Fibroblast of gingiva (primary cell): ENCODE results near the gene GEMIN8.

Experiments
- DNase-seq: peaks from one replicate; pipeline ENCODE4 v3.0.0-alpha.2; 2011; ENCODE audit warnings: low read depth

GEMIN8 gene, protein sequence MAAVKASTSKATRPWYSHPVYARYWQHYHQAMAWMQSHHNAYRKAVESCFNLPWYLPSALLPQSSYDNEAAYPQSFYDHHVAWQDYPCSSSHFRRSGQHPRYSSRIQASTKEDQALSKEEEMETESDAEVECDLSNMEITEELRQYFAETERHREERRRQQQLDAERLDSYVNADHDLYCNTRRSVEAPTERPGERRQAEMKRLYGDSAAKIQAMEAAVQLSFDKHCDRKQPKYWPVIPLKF

DNA sequence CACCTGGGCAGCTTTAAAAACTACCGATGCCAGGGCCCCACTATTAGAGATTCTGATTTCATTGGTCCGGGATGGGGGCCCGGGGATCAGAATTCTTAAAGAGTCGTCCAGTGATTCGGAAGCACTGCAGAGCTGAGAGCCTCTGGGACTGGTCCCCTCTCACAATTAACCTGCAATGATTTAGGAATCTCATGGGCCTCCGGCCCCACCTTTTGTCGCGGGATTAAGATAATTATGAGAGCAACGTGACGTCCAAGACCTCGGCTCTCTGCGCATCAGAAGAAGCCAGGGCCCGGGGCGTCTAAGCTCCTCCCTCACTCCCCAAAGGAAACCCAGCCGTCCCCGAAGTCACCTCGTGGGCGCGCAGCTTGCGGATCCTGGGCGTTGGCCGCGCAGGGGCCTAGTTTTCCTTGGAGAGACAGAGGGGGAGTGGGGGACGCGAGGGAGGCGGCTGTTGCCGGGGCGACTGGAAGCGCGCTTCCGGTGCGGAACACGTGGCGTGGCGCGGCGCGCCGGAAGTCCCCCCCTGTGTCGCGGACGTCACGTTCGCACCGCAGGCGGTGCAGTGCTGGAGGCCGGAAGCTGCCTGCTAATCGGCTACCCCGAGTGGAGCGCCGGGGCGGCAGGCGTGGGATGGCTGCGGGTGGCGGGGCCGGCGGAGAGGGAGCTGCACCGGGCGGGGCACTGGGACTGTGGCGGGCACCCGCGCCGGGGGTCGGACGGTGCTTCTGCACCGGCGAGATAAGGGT, at the start of gene GEMIN8:
Gene GEMIN8, minus strand, starts transcription at position 468 of the 749 bp plus-strand sequence. CDS start 8,414 bp downstream, outside the sequence.
- DNase-seq: peak; percentile 96

DNA sequence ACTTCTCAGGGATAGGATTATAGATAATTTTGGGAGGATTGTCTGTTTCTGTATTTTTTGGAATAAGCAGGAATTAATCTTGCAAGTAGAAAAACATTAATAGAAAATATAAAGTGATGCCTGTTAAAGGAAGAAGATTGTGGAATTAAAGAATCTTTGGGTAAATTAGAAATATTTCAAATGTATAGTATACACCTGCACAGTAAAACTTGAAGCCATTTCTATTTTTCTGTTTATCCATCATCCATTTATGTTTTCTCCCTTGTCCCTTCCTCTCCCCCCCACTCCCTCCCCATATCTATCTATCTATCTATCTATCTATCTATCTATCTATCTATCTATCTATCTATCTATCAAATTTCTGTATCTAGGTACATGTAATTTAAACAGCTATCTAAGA, 46.9 kb upstream of the GEMIN8 start:
- no peak for DNase-seq

DNA sequence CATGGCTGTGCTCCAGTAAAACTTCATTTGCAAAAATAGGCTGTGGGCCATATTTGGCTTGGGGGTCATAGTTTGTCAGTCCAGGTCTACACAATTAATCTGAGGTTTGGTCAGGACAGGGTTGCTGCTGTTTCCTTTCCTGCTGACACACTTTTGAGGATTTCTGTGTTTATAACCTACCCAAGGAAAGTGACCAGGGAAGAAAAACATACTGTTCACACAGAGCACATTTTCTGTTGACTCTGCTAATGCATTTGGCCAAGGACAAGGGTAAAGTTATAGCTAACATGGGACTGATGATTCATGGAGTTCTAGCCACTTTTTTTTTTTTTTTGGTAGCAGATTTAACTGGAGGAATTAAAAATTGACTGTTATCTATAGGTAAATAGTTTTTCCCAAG, 43.9 kb upstream of the GEMIN8 start:
- no peak for DNase-seq

DNA sequence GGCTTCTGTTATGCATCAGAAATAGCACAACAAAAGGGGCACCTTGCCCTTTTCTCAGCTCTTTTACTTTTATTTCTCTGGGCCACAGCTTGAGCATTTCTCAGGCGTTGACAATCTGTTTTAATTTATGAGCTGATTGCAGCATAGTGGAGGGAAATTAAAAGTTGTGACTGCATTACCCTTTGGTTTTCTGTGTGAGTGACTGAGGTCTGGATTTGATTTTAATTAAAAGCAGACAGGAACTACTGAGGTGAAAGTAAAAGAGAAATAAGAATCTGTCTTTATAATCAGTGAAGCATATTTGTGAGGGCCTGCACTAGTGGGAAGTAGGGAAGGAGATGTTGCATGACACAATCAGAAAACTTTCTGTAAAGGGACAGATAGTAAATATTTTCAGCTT, 43.4 kb upstream of the GEMIN8 start:
- DNase-seq: no peak

DNA sequence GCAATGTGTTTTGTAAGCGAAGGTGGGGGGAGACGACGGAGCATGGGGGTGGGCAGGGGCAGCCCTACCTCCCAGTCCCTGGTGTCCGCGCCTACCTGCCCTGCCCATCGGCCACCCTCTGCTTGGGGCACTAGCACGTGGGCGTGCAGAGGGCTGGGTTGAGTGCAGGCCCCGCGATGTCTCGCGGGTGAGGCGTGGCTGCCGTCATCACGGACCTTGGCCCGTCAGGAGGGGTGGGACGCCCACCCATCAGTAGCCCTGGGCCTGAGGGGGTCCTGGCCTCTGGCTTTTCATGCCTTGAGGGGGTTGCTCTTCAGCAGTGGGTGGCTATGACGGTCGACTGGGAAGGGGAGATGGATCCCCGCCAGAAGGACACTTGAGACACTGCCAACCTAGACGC, 36.1 kb upstream of the GEMIN8 start:
- no peak for DNase-seq

DNA sequence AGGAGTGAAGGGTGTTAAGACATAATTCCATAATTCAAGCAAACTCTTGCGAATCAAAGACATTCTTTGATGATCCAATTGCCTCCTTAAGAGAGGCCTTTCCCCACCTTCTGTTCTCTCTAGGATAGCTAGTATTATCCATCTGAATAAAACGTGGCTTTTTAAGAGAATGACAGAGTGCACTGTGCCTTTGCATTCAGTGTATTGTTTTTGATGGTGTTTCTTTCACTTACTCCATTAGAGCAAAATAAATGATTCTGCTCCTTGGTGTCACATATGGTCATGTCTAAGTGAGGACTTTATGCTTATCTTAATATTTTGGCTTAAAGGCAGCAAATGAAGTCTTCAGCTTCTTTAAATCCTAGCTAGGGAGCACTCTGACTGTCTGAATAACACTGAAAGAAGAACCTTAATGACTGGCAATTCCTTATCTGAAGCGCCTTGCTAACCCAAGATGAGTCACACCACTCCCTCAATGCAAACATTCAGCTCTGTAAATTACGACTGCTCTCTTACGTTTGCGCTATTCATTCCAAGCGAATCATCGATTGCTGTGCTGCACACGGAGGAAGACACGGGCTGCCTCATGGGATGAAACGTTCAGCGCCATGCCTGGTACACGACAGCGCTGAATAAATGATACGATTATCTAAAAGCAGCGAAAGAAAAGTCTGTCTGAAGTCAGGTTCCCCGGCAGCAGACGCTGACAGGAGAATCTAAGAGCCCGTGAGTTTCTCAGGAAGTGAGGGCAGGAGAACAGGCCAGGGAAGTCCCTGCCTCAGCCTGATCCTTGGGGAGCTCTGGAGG, 35.1 kb upstream of the GEMIN8 start:
- no peak for DNase-seq

DNA sequence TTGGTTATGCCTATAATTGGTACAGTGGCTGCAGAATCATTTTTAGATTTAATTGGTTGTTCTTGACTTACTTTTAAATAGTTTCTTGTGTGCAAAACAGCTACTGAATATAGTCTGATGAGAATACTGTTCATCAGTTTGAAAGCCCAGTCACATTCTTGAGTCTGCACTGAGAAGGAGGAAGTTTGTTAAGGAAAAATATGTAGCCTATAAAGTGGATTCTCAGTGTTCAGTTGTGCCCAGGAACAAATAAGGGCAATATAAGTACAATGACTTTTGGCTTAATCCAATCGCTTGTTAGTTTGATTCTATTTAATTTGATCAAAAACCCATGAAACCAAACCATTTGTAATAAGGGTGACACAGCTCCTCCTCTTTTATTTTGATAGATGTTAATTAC, 32.8 kb upstream of the GEMIN8 start:
- DNase-seq: no peak

DNA sequence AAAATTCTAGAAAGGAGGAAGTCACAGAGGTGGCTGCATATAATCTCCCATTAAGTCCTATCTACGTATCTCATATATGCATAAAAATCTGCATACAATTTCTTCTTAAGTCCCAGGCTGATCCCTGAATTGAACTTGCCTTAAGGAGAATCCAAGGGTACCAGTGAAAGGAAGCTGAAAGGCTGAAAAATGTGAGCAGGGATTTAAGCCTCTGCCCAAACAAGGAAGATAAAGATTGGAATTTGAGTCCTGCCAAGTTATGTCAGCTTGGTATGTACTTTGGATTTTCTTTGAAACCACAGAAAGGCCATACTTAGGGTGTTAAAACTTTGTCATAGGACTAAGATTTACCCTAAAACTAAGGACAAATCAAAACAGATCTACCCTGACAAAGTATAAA, 26.5 kb upstream of the GEMIN8 start:
- no peak for DNase-seq

DNA sequence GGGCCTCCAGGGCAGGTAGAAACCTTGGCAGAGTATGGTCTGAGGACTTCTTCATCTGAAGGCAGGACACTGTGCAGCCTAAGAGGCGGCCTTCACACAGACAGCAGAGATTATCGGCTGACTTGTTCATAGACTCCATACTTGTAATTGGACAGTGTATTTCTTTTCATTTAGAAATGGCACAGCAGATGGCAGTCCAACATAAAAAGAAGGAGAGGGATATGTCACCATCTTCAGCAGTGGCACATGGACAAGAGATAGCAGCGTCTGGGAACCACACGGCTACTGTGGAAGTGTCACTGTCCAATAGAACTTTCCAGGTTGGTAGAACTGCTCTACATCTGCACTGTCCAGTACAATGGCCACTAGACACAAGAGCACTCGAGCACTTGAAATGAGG, 21.7 kb upstream of the GEMIN8 start:
- no peak for DNase-seq

DNA sequence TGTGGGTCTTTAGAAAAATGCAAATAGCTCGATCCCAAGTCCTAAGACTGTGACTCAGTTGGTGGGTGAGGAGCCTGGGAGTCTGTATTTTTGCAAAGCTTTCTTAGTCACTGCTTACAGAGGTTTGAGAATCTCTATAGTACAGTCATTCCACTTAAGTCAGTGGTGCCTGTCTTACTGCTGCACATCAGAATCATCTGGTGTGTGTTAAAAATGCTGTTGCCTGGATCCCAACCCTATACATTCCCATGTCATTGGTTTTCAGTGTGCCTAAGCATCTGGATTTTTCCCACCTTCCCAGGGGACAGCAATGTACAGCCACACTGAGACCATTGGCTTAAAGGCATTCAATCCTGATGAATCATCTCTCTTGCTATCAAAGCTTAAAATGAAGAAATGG, 21.0 kb upstream of the GEMIN8 start:
- DNase-seq: no peak

DNA sequence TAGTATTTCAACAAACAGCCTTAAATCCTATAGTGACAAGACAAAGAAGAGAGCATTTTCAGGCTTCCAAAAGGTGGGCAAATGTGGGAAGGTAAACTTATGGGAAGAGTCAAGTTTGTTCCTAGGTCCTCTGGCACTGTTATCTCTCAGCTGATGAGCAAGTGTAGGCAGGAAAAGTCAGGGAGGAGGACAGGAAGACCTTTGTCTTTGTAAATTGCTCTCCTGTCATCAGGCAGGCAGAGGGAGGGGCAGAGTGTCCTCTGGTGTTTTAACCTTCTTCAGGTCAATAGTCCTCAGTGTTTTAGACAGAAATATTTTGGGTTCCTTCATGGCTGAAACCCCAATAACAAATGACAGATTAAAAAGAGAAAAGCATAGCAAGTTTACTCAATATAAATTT, 13.5 kb upstream of the GEMIN8 start:
- no peak for DNase-seq

DNA sequence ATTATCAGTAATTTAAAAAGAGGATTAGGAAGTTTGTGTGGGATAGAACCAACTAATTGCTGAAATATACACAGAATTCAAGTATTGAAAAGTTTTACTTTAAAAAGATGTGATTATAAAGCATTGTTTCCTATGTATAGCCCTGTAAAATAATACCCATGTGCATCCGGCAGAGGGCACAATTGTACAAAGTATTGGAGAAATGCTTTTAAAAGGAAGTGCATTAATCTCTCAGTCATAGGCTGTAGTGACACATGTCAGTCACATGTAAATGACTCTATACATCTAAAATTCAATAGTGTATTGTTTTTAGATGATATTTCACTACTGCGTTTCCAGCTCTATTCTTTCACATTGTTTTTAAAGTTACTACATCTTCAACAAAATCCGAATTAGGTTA, 9.7 kb upstream of the GEMIN8 start:
- DNase-seq: peak; percentile 6

DNA sequence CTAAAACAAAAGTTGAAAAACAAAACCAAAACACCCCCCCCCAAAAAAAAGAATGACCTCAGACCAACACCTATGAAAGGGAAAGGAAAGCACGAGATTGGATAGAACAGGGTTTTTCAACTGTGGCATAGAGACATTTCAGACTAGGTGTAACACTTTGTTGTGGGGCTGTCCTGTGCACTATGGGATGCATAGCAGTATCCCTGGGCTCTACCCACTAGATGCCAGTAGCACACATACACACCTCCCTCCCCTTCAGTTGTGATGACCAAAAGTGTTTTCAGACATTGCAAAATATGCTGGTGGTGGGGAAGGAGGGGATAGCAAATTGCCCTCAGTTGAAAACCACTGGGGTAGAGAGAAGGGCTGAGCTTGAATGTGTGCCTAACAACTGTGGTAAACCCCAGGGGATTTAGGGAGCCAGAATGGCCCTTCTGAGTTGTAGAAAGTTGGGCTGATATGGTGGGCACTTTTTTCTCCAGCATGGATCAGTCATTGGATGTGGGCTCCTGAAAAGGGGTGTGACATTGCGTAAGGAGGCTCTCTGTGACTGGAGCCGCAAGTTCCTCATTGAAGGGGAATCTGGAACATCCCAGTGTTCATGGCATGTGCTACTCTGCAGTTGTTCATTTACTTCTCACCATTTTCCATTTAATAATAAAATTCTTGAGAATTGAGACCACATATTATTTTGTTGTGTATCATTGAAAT, 8.8 kb upstream of the GEMIN8 start:
- DNase-seq: no peak

DNA sequence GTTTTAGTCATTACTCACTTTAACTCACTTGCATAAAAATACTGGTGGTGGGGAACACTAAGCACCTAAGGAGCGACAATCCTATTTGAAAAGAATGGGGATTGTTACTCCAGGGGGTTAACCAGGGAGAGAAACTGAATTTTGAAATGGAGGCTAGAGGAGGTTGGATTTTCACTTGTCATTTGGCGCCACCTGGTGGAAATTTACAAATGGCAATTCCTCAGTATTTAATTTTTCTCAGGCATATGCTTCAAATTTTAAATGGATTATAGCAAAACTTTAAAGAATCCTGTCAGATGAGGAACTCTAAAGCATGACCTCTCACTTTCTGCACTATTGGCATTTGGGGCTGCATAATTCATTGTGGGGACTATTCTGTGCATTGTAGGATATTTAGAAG, 2.7 kb upstream of the GEMIN8 start:
- DNase-seq: peak; percentile 33

DNA sequence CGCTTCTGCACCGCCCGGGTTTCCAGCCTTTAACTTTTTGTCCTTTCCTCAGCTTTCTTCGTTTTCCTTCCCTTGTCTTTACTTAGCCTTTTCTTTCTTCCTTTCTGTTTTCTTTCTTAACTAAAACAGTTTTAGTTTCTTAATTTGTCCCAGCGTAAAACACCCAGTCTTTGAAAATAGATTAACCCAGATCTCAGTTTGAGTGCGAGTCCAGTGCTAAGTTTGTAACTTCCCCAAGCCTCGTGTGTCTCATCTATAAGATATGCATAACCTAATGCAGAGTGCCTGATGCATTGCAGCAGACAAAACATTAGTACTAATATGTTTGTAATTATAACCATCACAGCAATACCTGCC, 460 bp upstream of the GEMIN8 start:
- DNase-seq: peak; percentile 40

DNA sequence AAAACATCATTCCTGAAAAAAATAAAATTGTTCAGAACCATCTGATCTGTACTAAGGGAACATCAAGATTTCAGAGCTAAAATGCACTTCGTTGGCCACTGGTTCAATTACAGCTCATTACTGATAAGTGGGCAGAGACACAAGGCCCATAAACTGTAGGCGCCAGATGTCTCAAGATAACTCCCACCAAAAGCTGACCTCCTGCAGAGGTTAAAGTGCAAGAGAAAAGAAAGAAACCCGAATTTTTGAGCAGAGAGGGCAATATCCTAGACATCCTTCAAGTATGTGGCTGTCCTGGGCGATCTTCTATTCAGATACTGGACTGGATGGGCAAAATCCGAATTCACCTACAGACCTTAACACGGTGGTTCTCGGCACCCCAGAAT, 660 bp downstream of the GEMIN8 start:
- DNase-seq: peak; percentile 3

DNA sequence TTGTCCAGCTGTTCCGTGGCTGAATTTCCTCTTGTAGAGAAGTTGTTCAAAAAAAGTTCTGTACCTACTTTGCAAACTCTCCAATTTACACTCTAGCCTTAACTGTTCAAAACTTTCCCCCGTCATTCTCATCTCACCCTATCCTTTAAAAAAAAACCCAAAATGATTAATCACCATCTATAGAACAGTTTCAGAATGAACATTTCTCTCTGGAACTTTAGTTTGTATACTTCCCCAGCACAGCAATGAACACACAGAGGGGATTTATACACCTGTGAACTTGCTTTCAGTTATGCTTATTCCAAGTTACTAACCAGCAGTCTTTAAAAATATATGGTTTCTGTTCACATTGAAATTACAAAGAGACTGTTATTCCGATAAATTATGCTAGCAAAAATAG, 1.2 kb downstream of the GEMIN8 start:
- DNase-seq: no peak

DNA sequence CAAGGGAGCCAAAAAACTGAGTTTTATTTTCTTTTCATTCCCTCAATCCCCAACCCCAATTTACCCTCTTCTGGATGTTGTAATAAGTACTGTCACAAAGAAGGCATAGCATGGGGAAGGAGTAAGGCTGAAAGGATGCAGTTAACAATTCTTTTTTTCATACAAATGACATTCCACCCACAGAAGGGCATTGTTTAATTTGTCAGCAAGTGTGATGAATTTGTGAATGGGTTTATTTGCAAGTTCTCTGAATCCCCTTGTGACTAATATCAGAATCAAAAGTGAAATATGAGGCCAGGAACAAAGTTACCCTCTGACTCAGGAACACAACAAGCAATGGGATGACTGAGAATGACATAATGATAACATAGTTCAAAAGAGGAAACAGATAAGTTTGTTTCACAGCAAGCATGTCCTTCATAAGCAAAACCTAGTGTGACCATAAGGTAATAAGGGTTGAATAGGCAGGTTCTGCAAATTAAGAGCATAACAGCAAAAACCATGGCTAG, 2.1 kb downstream of the GEMIN8 start:
- peak; percentile 51 for DNase-seq

DNA sequence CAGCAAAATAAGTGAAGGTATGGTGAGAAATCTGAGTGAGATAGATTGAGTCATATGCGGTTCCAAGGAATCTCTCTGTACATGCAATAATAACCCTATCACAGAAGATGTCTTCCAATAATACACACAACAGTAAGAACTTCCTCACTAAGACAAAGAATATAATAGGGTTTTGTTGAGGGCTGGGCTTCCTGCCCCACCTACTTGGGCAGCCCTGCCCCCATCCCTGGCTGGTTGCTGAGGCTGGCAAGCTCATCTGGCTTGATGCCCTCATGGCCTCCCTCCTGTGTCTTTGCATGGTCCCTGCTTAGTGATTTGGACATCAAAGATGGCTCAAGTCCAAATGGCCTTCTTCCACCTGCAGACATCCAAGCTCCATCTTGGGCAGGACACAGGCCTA, 2.7 kb downstream of the GEMIN8 start:
- peak; percentile 73 for DNase-seq

DNA sequence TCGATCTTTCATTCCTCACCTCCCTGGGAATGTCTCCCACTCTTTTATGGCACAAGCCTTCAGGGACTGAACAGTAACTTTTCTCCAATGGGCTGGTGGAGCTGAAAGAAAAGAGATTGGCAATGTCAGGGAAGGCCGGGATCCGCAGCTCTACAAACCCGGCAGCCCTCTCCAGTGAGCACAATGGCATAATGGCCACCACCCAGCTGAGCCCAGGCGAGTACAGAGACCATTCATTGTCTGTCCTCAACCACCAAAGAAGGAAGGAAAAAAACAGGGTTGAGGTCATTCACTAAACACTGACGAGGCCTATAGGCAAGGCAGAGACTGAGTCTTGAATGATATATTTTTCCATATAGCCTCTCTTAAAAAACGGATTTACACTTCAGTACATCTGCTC, 3.6 kb downstream of the GEMIN8 start:
- no peak for DNase-seq

DNA sequence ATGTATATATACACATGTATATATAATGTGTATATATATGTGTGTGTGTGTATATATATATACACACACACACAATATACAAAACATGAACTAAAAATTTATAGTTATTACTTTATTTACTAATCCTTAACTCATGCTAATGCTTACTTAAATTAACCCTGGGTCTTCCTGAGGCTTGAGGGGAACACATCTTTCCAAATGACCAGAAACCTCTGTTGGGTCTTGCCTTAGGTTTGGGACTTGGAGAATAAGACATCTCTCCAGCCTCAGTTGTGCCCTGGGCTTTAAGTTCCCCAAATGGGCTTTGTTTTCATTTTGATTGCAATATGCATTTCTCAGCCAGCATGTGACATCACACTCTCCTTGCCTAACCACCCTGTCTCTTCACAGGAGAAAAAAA, 7.7 kb downstream of the GEMIN8 start:
- peak; percentile 17 for DNase-seq

DNA sequence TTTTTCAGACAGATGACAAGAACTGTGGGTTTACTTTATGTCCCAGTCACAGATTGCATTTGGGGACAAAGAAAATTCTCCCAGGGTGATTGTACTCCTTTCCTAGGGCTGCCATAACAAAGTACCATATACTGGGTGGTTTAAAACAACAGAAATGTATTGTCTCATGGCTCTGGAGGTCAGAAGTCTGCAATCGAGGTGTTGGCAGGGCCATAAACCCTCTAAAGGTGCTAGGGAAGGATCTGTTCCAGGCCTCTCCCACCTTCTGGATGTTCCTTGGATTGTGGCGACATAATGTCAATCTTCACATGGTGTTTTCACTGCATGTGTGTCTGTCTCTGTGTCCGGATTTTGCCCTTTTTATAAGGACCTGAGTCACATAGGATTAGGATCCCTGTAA, 12.3 kb downstream of the GEMIN8 start:
- no peak for DNase-seq
